Neuronal stem cell (in vitro differentiated cells): ENCODE results near the gene HUNK.

ENCODE experiments used
- DNase-seq: peaks from one replicate; pipeline ENCODE4 v3.0.0-alpha.2; 2013; ENCODE audit warnings: low spot score
- H2AFZ ChIP-seq: one replicate; pipeline ENCODE4 v1.6.1; 2013; ENCODE audit warnings: mild to moderate bottlenecking, low read length, inconsistent platforms
- H2AK5ac ChIP-seq: 2 replicates; pipeline ENCODE4 v1.6.1; 2013; ENCODE audit warnings: low read depth, mild to moderate bottlenecking, inconsistent platforms, low read length, moderate library complexity, mixed read lengths
- H2BK120ac ChIP-seq: 2 replicates; pipeline ENCODE4 v1.6.1; 2013; ENCODE audit warnings: low read depth, mild to moderate bottlenecking, inconsistent platforms, low read length, moderate library complexity, mixed read lengths
- H2BK12ac ChIP-seq: one replicate; pipeline ENCODE4 v1.6.1; 2013; ENCODE audit warnings: low read length, inconsistent platforms
- H2BK15ac ChIP-seq: 2 replicates; pipeline ENCODE4 v1.6.1; 2013; ENCODE audit warnings: mild to moderate bottlenecking, low read length, inconsistent platforms, mixed read lengths
- H2BK5ac ChIP-seq: one replicate; pipeline ENCODE4 v1.6.1; 2013; ENCODE audit warnings: inconsistent platforms, mild to moderate bottlenecking, low read length, moderate library complexity
- H3K14ac ChIP-seq: one replicate; pipeline ENCODE4 v1.6.1; 2013; ENCODE audit warnings: low read length, inconsistent platforms
- H3K18ac ChIP-seq: 2 replicates; pipeline ENCODE4 v1.6.1; 2013; ENCODE audit warnings: low read length, inconsistent platforms
- H3K23ac ChIP-seq: 2 replicates; pipeline ENCODE4 v1.6.1; 2013; ENCODE audit warnings: low read depth, mild to moderate bottlenecking, mixed read lengths, low read length, inconsistent platforms; ENCODE audit not compliant: poor library complexity
- H3K27ac ChIP-seq: replicated peaks from 3 replicates; pipeline ENCODE4 v1.5.1; 2013; ENCODE audit warnings: low read length, inconsistent platforms
- H3K27me3 ChIP-seq, 3 experiments: 2 replicates each; pipeline ENCODE4 v1.6.1; 2013; ENCODE audit warnings: low read length in 3 of 3, mild to moderate bottlenecking in 2 of 3, inconsistent platforms in 1 of 3, low read depth in 1 of 3, mixed read lengths in 1 of 3, moderate library complexity in 1 of 3; ENCODE audit not compliant: control insufficient read depth in 3 of 3, insufficient read depth in 3 of 3
- H3K36me3 ChIP-seq, 2 donors: replicated peaks in 1 of 2; 2 replicates each; pipeline ENCODE4 v1.6.1; 2013; ENCODE audit warnings: low read length in 2 of 2; ENCODE audit not compliant: control insufficient read depth in 2 of 2, insufficient read depth in 2 of 2
- H3K4ac ChIP-seq: 2 replicates; pipeline ENCODE4 v1.6.1; 2013; ENCODE audit warnings: inconsistent platforms, mild to moderate bottlenecking, low read length, moderate library complexity
- H3K4me1 ChIP-seq, 2 donors: 1 replicate in 1 of 2; 2 replicates in 1 of 2; pipeline ENCODE4 v1.6.1; 2013; ENCODE audit warnings: low read length in 2 of 2, low read depth in 1 of 2; ENCODE audit not compliant: control insufficient read depth in 2 of 2, insufficient read depth in 1 of 2
- H3K4me2 ChIP-seq: one replicate; pipeline ENCODE4 v1.6.1; 2013; ENCODE audit warnings: mild to moderate bottlenecking, low read length, inconsistent platforms; ENCODE audit not compliant: insufficient read depth, poor library complexity, severe bottlenecking
- H3K4me3 ChIP-seq, 2 donors: 2 replicates each; pipeline ENCODE4 v1.5.1; 2013; ENCODE audit warnings: low read length in 2 of 2, mild to moderate bottlenecking in 2 of 2, inconsistent platforms in 1 of 2, moderate library complexity in 1 of 2
- H3K79me1 ChIP-seq: one replicate; pipeline ENCODE4 v1.6.1; 2013; ENCODE audit warnings: low read depth, mild to moderate bottlenecking, inconsistent platforms, low read length, moderate library complexity
- H3K9ac ChIP-seq: one replicate; pipeline ENCODE4 v1.6.1; 2013; ENCODE audit warnings: mild to moderate bottlenecking, low read depth, low read length, inconsistent platforms; ENCODE audit not compliant: poor library complexity
- H3K9me3 ChIP-seq, 2 donors: replicated peaks in 1 of 2; 2 replicates each; pipeline versions ENCODE3 to v1.6.1; 2013; ENCODE audit warnings: low read length in 2 of 2, mild to moderate bottlenecking in 2 of 2, inconsistent platforms in 1 of 2, low read depth in 1 of 2, mixed read lengths in 1 of 2, moderate library complexity in 1 of 2; ENCODE audit not compliant: control insufficient read depth in 2 of 2, insufficient read depth in 1 of 2
- H4K8ac ChIP-seq: one replicate; pipeline ENCODE4 v1.6.1; 2013; ENCODE audit warnings: low read depth, mild to moderate bottlenecking, inconsistent platforms, low read length, moderate library complexity
- H4K91ac ChIP-seq: one replicate; pipeline ENCODE4 v1.6.1; 2013; ENCODE audit warnings: low read length, low read depth, mild to moderate bottlenecking, inconsistent platforms; ENCODE audit not compliant: poor library complexity
- WGBS, 2 donors: extraction: QIAGEN DNeasy Blood & Tissue Kit; methylation state at CpG; one replicate each; pipeline ENCODE4 v1.1.7; 2013; ENCODE audit warnings: missing lambda C conversion rate in 2 of 2, mixed read lengths in 1 of 2; ENCODE audit not compliant: insufficient read length in 2 of 2, insufficient replicate concordance in 1 of 2; ENCODE audit errors: extremely low coverage in 2 of 2; 5-methylcytosine and 5-hydroxymethylcytosine counted together

HUNK gene

DNA sequence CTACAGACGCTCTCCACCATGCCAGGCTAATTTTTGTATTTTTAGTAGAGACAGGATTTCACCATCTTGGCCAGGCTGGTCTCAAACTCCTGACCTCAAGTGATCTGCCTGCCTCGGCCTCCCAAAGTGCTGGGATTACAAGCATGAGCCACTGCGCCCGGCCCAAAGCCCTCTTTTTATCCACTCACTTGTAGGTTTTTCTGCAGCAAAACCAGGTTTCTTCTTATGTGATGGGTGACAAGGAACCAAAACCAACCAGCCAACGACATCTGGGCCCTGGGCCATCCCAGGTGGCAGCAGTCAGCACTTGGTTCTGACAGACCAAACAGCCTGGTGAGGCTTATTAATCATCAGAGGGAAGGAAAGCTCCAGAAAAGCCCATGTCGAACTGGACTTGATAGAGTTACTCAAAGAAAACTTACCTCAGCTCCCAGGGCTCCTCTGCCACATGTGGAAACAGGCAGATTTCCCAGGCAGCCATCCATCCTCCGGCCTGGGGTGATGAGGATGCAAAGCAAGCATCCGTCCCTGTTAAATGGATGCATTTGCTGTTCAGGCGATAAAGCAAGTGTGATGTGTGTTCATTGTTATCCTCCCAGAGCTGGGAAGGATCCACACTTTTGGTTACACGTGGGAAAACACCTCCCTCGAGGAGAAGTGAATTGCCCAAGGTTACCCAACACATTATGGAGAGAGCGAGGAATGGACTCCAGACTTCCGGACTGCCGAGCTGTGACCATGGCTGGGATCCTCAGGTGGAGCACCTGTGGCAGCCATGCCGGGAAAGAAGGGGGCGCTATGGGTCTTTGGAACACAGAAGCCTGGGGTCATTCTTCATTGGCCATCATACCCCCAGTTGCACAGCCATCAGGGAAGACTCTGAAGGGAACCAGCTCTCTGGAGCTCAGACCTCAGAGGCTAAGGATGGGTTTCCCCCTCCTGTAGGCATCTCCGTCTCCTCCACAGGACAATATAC is 118.8 kb downstream of the HUNK start:
- H2BK5ac ChIP-seq, result no peak overlapping the region
- H3K9me3 ChIP-seq, result peaks cover 0 to 3% of the 10 kb centered on the region in 2 donors
- no peak for DNase-seq
- peaks cover 9 to 83% of the 10 kb centered on the region in 2 donors for H3K36me3 ChIP-seq
- peaks cover 0 to 2% (median 0%) of the 10 kb centered on the region in 3 experiments for H3K27me3 ChIP-seq
- no peak overlapping the region for H2AFZ ChIP-seq
- H3K4ac ChIP-seq, result no peak overlapping the region
- H2AK5ac ChIP-seq, result no peak overlapping the region
- H3K18ac ChIP-seq, result no peak overlapping the region
- no peaks in the 10 kb centered on the region for H3K79me1 ChIP-seq
- peaks cover 0 to 8% of the 10 kb centered on the region in 2 donors for H3K4me1 ChIP-seq
- no peak overlapping the region for H2BK120ac ChIP-seq
- H2BK15ac ChIP-seq, result no peak overlapping the region
- H3K4me2 ChIP-seq, result no peak overlapping the region
- H3K27ac ChIP-seq, result no peak overlapping the region
- H3K9ac ChIP-seq, result no peak overlapping the region
- no peak overlapping the region for H3K4me3 ChIP-seq
- no peak overlapping the region for H3K14ac ChIP-seq
- no peak overlapping the region for H3K23ac ChIP-seq
- no peak overlapping the region for H2BK12ac ChIP-seq
- no peak overlapping the region for H4K91ac ChIP-seq
- no peak overlapping the region for H4K8ac ChIP-seq
- no CpG with 5 or more reads among the region's 17 CpGs for WGBS, 2 donors

DNA sequence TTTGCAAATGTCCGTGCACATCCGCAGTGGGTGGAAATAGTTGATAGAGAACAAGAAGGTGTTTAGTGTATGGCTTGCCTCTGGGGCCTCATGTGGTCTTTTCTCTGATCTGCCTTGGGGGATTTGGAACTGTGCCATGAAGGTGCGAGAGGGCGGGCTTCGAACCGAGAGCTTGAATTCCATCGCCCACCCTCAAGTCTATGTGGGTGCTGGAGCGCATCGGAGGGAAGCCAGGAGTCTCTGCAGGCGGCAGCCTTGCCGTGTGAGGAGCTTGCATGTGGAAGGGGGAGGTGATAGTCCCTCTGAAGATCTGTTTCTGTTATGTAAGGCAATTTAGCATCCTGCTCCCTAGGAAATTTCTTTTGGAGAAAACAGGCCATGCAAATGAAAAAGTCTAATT is 119.6 kb downstream of the HUNK start:
- peaks cover 0 to 8% of the 10 kb centered on the region in 2 donors for H3K4me1 ChIP-seq
- H2BK12ac ChIP-seq, result no peak overlapping the region
- H4K91ac ChIP-seq, result no peak overlapping the region
- H3K9ac ChIP-seq, result no peak overlapping the region
- no peak overlapping the region for H3K27ac ChIP-seq
- no peak overlapping the region for H2BK15ac ChIP-seq
- H3K36me3 ChIP-seq, result peaks cover 9 to 83% of the 10 kb centered on the region in 2 donors
- H3K18ac ChIP-seq, result no peak overlapping the region
- no peaks in the 10 kb centered on the region for H3K79me1 ChIP-seq
- H3K4me2 ChIP-seq, result no peak overlapping the region
- no CpG with 5 or more reads among the region's 11 CpGs for WGBS, 2 donors
- H3K27me3 ChIP-seq, result peaks cover 0 to 2% (median 0%) of the 10 kb centered on the region in 3 experiments
- H3K23ac ChIP-seq, result no peak overlapping the region
- H2AK5ac ChIP-seq, result no peak overlapping the region
- H4K8ac ChIP-seq, result no peak overlapping the region
- no peak overlapping the region for H2AFZ ChIP-seq
- no peak overlapping the region for H3K14ac ChIP-seq
- H3K4ac ChIP-seq, result no peak overlapping the region
- no peak for DNase-seq
- no peak overlapping the region for H2BK5ac ChIP-seq
- no peak overlapping the region for H3K4me3 ChIP-seq
- H2BK120ac ChIP-seq, result no peak overlapping the region
- peaks cover 0 to 3% of the 10 kb centered on the region in 2 donors for H3K9me3 ChIP-seq

DNA sequence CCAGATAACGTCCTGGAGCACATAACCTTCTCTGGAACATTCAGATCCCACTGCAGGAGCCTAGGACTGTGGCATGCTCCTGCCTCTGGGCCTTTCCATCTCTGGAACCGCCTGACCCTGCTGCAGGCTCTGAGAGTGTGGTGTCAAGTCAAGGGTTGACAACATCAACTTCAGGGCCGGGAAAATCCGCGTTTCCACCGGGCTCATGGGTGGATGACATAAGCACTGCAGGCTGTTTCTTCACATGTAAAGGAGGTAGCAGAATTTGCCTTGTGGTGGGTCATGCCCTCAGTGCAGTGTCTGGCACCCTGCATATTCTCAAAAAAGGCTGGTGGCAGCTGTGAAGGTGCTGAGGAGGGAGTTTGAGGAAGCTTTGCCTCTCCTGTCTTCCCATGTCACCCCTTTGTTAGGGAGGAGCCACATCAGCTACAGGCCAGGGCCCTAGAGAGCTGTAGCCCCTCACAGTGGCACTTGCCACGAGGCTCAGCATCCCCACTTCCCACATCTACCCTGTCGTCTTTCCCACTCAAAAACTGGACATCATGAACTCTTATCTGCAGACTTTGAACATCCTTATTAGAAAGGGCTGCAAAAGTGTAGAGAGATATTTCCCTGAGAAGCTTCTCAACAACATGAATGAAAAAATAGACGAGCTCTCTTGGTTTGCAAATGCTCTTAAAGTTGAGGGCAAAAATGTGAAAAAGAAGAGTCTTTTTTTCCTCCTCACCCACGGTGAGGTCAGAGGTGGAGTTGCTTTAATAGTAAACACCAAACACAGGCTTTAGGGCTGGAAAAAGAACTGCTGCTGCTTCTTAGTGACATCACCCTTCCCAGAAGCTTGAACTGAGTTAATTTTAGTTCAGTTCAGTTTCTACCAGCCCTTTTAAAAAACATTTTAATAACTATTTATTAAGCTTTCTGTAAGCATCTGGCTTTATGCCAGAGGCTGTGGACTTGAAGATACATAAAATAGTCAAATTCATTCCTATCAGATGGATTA is 121.3 kb downstream of the HUNK start:
- Histone ChIP-seq H3K79me1 (no peaks in the 10 kb centered on the region), H3K9ac (no peak overlapping the region), H3K36me3 (peaks cover 14 to 86% of the 10 kb centered on the region in 2 donors), H2BK15ac (no peak overlapping the region), H2BK5ac (no peak overlapping the region), H2BK120ac (no peak overlapping the region), H3K4me3 (no peak overlapping the region), H2AFZ (no peak overlapping the region), H3K27me3 (peaks cover 0 to 2% (median 0%) of the 10 kb centered on the region in 3 experiments), H2AK5ac (no peak overlapping the region), H3K4me2 (no peak overlapping the region), H3K27ac (no peak overlapping the region), H4K91ac (peak overlapping the region; percentile 40), H3K18ac (no peak overlapping the region), H3K23ac (no peak overlapping the region), H3K9me3 (peaks cover 0 to 3% of the 10 kb centered on the region in 2 donors), H2BK12ac (no peak overlapping the region), H4K8ac (no peak overlapping the region), H3K4me1 (peaks cover 0 to 8% of the 10 kb centered on the region in 2 donors), H3K4ac (no peak overlapping the region), H3K14ac (no peak overlapping the region)
- no peak for DNase-seq
- no CpG with 5 or more reads among the region's 10 CpGs for WGBS, 2 donors
